Measurements from ENCODE around the gene BCL2L14. TPM values are rescaled to one million over a fixed set of nuclear protein-coding genes. Genes with fewer than 3 reads are reported as not detected.

Gene BCL2L14
- total RNA-seq: not detected in 2 replicates

GRCh38 chr12:12070674-12071656, at the start of gene BCL2L14:
Gene BCL2L14 (plus strand): TSS chr12:12070939. CDS start chr12:12079306, 8,367 bp downstream.

Other genes starting within 250 kb of the BCL2L14 start
- 26.3 and 32.1 TPM in 2 replicates for gene LRP6, start 196.1 kb downstream of the BCL2L14 start, total RNA-seq